ENCODE results near the gene COP1.

- TF ChIP-seq TOX (CRISPR knock-in tag; IDR thresholded peaks at IDR 0.05; ENCODE audit: borderline replicate concordance) (no peak), ARNTL (CRISPR knock-in tag; IDR thresholded peaks at IDR 0.05; ENCODE audit: borderline replicate concordance, low read depth) (no peak), CREB5 (CRISPR knock-in tag; IDR thresholded peaks at IDR 0.05; ENCODE audit: low read depth) (no peak), OSR1 (CRISPR knock-in tag; IDR thresholded peaks at IDR 0.05) (no peak)
- TF ChIP-seq, protein P1, sequence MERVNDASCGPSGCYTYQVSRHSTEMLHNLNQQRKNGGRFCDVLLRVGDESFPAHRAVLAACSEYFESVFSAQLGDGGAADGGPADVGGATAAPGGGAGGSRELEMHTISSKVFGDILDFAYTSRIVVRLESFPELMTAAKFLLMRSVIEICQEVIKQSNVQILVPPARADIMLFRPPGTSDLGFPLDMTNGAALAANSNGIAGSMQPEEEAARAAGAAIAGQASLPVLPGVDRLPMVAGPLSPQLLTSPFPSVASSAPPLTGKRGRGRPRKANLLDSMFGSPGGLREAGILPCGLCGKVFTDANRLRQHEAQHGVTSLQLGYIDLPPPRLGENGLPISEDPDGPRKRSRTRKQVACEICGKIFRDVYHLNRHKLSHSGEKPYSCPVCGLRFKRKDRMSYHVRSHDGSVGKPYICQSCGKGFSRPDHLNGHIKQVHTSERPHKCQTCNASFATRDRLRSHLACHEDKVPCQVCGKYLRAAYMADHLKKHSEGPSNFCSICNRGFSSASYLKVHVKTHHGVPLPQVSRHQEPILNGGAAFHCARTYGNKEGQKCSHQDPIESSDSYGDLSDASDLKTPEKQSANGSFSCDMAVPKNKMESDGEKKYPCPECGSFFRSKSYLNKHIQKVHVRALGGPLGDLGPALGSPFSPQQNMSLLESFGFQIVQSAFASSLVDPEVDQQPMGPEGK (CRISPR knock-in tag; IDR thresholded peaks at IDR 0.05; ENCODE audit: borderline replicate concordance) = no peak
- TF ChIP-seq, protein P2, sequence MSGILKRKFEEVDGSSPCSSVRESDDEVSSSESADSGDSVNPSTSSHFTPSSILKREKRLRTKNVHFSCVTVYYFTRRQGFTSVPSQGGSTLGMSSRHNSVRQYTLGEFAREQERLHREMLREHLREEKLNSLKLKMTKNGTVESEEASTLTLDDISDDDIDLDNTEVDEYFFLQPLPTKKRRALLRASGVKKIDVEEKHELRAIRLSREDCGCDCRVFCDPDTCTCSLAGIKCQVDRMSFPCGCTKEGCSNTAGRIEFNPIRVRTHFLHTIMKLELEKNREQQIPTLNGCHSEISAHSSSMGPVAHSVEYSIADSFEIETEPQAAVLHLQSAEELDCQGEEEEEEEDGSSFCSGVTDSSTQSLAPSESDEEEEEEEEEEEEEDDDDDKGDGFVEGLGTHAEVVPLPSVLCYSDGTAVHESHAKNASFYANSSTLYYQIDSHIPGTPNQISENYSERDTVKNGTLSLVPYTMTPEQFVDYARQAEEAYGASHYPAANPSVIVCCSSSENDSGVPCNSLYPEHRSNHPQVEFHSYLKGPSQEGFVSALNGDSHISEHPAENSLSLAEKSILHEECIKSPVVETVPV (CRISPR knock-in tag; IDR thresholded peaks at IDR 0.05) = no peak
These were observed 148.4 kb downstream of the COP1 start for GRCh38 chr1:176058686-176059085.

All from SK-N-SH treated with all-trans-retinoic acid at 6 μM for 48 hours (cell line).